ENCODE results near the gene S100A12.
"Not testable (repeated sequence)": the region's sequence is repeated elsewhere in the genome, so short reads cannot be mapped to it uniquely, and the experiment has no call there.

S100A12 gene

DNA sequence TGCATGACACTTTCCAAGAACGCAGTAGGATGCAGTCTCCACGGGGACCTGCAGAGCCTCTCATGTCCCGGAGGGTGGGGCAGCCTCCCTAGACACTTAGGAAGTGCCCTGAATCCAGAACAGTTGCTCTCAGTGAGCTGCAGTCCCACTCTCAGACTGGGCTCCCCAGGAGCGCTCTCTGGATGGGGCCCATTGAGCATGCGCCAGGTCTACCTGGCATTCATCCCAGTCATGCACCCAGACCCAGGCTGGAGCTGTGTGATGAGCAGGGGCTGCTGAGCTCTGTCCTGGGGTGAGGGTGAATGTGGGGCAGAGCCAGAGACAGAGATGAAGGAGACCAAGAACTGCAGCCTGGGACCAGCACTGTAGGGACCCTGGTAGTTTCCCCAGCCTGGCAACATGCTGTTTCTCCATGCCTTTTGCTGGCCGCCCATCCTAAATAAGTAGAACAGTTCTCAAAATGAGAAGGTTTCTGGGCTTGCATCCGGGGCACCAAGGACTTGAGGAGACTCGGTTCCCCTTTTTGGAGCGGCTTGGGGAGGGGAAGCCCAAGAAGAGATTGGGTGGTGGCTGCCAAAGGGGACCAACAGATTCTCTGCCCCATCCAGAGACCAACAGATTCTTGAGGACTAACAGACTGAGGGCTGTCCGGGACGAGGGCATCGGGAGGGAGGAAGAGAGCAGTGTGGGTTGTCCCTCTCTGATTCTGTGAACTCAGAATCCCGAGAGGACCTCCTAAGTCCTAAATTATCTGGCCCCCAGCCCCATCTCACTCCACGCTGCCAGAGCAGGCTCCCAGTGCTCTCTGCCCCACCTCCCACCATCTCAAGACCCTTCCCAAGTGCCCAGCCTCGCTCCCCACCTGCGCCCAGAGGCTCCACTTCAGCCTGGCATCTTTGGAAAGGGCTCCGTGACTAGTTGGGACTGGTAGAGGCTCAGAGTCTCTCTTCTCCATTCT, 25.8 kb downstream of the S100A12 start:
- DNase-seq = no peak

DNA sequence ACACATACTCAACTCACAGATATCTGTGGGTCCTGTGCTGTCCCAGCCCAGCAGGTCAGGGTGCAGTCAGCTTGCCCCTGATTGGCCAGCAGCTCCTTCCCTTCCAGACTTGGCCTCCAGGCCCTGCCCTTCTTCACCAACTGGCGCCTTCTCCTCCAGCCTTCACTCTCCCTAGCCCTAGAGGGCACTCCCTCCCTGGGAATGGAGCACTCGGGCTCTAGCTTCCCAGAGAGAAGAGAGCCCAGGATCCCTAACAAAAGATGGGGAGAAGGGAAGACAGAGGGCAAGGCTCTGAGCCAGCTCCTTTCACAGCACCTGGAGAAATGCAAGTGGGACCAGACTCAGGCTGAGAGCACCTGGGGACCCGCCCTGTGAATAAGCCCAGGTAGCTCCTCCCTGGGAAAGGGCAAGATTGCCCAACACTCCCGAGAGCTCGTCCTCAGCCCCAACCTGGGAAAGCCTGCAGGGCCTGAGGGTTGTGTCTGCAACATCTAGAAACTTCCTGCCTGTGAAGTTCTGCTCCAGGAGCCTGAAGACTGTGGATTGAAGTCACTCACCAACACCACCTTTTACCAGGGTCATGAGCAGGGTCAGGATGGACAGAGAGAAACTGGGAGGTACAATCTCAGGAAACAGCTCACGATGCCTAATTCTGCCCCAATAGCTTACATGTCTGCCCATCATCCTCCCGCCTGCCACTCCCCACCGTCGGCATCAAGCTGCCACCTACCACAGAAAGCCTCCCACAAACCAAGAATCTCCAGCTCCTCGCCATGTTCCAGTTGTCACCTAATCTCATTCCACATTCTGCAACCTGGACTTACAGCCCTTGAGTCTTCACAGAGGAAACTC, 26.7 kb downstream of the S100A12 start, which contains the start of gene PGLYRP4:
Gene PGLYRP4, minus strand, starts transcription at position 331 of the 852 bp plus-strand sequence. CDS start 909 bp downstream, outside the sequence.
- no peak for DNase-seq

DNA sequence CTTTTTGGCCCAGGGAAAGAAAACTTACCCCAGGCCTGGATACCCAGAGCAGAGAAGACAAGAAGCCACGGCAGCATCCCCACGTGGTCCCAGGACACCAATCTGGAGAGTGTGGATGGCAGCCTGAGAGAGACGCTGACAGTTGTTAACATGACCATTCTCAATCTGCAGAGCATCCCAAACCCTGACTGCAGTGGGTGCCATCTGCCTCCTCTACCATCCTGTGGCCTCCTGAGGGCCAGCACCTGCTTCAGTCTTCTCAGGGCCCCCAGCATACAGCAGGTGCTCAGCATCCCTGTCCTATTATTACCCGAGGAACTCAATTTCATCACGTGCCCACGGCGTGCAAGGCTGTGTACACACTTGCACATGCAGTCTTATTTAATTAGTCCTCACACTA, 27.6 kb downstream of the S100A12 start:
- no peak for DNase-seq

DNA sequence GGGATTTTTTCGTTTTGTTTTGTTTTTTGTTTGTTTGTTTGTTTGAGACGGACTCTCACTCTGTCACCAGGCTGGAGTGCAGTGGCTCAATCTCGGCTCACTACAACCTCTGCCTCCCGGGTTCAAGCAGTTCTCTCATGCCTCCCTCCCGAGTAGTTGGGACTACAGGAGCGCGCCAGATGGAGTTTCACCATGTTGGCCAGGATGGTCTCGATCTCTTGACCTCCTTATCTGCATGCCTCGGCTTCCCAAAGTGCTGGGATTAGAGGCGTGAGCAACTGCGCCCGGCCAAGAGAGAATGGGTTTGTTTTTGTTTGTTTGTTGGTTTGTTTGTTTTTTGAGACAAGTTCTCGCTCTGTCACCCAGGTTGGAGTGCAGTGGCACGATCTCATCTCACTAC, 28.4 kb downstream of the S100A12 start:
- not testable (repeated sequence) for DNase-seq

DNA sequence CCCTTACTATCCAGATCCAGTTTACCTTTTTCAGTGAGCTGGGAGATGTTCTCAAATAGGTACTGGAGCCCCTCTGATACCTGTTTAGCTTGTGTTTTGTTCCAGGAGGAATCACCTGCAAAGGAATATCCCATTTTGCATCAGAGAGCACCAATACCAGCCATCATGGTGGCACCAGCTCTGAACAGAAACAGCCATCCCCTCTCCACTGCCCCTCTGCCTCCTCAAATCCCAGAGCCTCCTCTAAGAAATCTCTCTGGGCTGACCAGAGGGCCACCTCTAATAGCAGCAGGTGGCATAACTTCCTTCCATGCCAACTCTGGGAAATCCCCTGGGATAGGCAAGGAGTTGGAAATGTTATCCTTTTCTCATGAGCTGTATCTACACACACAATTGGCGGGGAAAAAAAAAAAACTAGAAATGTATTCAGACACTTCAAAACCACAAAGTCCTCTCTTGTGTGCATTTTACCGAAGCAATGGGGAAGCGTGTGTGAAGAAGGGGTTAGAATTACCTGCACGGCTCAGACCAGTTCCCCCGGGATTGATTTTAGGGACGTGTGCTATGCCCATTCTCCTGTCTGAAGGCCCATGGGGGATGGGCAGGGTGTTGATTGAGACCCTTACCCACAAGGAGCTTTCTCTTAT, 29.2 kb downstream of the S100A12 start:
- DNase-seq = no peak

DNA sequence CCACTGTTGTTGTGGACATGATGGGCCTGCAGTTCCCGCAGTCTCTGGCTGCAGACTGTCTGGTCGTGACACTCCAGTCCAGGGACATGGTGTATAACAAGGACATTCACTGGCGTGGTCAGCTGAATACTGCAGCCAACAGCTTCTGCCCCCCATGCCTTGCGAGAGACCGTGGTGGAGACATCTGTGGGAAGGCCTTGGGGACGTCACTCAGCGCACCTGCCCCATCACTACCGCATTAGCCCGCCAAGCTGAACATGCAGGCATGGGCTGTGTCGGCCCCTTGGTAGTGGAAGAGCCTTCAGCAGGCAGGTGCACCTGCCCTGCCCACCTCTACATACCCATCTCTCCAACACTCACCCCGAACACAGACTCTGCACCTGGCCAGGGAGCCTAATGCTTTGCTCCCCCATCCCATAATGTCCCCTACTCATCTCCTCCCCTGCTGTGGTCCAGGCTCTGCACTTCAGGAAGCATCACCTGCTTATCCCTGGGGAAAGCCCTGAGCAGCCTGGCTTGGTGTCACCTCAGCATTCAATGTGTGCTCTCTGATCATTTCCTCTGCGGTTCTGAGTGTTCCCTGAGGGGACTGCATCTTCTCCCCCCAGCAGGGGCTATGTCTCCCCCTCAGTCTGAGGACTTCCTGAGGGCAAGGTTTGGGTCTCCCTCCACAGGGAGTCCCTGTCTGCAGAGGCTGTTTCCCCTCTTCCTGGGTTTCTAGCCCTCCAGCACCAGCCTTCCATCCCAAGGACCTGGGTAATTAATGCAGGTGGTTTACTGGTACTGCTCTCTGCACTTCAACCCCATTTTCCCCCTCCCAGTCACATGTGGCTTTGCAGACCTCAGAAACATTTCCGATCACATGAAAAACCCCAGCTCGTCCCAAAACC, 30.0 kb downstream of the S100A12 start:
- DNase-seq = no peak

DNA sequence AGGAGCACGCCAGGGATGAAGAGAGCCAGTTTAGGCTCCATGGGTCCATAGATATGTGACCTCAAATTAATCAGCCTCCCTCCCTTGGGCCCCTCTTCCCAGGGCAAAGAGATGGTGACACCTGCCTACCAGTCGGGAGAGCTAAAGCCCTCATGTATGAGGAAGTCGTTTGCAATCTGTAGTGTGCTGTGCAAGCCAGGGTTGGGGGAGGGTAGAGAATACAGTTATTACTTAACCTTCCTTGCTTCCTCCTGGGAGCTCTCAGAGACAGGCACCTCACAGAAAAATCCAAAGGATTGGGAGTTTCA, 30.7 kb downstream of the S100A12 start:
- DNase-seq = no peak

DNA sequence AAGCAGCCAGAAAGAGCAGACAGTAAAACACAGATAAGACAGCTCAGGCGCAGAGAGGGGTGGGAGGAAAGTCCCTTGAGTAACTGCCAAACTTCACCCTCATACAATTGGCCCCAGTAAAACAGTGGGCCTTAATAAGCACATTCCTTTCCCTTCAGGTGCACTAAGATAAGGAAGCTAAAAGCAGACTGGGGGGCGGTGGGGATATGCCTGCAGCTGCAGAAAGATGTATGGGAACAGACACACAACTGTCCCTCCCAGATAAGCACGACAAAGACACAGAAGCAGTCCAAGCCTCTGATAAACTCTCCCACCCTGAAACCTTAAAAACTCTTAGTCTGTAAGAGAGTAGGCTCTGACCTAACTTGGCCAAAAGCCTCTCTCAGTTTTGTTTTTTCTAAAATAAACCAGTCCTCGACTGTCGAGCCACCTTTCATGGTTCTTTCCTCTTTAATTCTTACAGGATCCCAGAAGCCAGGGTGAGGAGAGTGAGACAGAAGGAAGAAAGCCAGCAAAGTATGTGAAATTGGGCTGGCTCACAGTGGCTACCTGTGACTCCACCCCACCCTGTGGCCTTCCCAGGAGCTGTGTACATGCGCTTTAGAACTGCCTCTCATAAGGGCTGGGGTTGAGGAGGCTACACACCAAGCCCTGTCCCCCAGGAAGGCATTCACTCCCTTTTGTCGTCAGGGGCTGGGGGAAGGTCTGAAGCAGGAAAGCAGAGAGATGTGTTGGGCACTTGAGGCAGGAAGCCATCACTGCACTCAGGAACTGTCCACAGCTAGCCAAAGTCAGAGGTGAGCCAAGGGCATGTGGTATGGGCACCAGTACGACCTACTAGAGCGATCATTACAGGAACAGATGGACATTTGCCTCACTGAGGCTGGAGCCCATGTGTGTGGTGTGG, 31.4 kb downstream of the S100A12 start:
- DNase-seq = no peak

DNA sequence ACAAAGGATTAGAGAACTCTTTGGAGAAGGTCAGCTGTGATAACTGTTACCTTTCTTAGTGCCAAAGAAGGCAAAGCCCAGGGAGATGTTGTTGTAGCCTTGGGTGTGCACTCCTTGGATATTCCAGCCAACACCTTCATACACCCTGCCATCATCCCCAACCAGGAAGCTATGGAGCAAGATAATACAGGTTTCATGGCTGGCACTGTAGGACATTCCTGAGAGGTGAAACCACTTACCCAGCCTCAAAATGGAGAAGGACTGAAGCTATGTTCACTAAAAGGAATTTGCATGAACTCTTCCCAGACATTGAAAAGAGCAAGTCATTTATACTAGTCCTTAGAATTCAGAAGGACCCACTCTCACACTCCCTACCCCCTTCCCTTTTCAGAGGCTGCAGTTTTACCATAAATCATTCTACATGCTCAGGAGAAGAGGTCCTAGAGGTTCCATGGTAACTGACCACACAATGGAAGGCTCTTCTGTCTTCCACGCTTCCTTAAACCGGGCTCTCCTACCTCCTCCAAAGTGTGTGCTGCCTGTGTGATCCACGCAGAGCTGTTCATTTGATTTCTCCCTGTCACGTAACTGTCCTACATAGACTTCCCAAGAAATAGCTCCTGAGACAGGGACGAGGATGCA, 32.3 kb downstream of the S100A12 start:
- DNase-seq = no peak

DNA sequence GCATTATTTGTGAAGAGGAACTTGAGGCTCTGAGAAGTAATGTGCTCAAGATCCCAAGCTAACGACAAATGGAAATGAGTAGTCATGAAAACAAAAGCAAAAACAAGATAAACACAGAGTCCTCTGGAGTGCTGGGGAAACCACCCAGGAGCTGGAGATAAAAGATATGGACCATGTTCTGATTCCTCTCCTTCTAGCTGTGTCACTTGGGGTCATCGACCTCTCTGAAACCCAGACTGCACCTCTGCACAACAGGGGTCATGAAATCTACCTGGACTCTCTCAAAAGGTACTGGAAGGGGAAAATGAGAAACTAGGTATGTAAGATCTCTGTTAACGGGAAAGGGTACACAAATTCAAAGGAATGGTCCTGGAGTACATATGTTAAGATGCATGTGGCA, 33.2 kb downstream of the S100A12 start:
- DNase-seq = no peak

DNA sequence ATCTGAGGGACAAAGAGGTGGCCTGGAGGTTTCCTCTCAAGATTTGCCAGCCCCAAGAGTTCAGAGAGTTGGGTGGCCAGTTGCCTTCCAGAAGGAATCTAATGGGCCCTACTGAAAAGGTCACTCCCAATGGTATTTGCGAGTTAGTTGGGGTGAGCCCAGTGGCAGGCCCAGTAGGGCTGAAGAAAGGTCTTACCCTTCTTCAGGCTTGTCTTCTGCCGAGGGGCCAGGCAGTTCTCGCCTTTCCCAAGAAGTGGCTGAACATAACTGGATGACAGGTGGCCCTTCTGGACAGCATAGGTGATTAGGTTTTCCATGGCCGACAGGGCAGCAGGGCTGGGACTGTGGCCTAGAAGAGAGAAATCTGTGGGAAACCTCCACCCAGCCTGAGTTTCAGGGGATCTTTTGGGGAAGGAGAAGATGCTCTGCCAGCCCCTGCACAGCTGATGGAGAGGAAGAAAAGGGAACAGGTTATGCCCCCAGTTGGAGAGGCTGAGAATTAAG, 33.9 kb downstream of the S100A12 start:
- no peak for DNase-seq

DNA sequence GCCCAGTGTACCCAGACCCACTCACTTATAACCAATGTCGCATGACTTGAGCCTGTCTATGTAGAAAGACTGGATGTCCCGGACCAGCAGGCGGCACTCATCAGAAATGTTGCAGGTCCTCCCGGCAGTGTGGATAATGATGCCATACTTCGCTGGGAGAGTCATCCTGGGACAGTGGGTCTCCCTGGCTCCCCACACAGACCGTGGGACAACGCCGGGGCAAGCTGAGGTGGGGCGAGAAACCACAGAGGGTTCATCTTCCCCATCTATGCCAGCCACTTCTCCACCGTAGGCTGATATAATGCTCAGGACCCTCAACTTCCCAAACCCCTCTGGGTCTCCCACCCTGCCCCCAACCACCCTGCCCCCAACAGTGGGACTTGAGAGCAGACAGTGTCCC, 35.1 kb downstream of the S100A12 start:
- no peak for DNase-seq

DNA sequence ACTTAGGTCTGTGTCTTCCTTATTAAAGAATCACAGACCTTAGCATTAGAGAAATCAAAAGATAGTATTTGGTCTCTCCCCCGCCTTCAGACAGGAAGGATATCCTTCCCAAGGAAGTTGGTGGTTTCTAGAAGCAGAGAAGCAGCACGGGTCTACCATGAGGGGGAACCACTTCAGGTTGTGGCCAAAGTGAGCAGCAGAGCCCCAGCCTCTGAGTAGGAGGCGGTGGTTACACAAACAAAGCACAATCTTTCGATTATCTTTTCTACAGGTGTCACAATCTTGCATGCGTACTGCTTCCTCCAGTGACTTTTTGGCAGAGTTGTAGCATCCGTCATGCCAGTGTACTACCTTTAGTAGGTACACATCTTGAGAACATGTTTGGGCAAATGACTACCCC, 35.6 kb downstream of the S100A12 start:
- DNase-seq = no peak

DNA sequence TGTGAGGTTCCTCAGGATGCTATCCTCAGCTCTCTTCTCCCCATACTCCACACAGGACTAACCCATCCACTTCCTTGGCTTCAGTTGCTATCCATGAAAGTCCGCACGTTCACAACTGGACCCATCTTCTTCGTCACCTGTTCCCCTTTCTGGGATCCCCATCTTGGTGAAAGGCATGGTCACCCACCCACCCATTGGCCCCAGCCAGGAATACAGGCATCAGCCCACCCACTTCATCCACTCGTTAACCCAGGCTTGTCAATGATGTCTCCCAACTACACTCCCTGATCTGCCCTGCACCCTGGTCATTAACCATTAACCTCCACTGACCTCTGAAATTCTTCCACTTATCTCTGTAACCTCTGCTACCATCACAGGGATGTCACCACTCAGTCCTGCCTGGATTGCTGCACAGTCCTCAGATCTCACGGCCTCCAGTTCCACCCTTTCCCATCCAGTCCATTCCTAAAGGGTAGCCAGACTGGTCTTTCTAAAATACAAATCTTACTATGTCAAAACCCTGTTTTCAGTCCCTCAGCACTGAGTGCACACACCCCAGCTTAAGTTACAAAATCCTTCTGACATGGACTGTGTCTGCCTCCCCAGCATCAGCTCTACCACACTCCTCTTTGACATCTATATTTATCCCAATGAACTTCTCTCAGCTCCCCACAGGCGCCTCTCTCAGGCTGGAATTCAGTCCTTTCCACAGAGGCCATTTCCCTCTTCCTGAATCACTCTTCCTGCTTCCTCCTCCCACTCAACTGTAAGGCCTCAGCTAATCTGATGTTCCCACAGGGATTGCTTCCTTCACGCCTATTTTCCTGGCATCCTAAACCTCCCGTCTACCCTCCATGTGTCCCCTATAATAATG, 37.2 kb downstream of the S100A12 start:
- no peak for DNase-seq

DNA sequence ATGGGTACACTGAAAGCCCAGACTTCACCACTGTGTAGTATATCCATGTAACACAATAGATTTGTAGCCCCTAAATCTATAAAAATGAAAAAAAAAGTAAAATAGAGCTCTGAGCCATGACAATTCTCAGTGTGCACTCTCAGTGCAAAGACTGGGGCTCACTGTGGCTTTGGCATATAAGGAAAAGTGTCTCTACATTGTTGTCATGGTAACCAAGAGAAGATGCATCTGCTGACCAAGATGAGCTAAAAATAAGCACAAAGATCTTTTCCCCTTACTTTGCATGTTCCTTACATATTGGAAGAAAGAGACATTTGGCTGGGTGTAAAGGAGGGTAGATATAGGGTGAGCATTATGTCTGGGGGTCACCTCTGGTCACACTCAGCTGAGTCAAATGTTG, 38.8 kb downstream of the S100A12 start:
- no peak for DNase-seq

DNA sequence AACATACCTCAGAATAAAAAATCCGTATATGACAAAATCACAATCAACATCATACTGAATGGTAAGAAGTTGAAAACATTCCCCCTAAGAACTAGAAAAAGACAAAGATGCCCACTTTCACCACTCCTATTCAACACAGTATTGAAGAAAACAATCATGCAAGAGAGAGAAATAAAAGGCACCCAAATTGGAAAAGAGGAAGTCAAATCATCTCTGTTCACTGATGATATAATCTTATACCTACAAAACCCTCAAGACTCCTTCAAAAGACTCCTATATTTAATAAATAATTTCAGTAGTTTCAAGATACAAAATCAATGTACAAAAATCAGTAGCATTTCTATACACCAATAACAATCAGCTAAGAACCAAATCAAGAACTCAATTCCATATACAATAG, 41.5 kb downstream of the S100A12 start:
- DNase-seq = no peak

DNA sequence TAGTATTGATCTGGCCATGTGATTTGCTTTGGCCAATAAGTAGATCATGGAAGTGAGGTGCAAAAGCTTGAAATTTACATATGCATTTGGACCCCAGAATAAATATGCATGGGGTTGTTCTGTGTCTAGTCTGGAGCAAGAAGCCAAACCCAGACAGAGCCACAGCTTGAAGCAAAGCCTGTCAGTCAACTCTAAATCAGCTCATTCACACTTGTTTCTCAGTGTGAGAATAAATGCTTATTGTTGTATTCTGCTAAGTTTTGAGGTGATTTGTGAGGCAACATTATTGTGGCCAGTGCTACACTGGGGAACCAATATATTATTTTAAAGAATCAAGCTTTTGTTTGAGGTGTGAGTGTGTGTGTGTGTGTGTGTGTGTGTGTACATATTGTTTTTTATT, 50.5 kb downstream of the S100A12 start:
- DNase-seq = no peak
